ENCODE measurements around the gene ADGRV1.
"Not testable (repeated sequence)": the region's sequence is repeated elsewhere in the genome, so short reads cannot be mapped to it uniquely, and the experiment has no call there.

Gene ADGRV1

DNA sequence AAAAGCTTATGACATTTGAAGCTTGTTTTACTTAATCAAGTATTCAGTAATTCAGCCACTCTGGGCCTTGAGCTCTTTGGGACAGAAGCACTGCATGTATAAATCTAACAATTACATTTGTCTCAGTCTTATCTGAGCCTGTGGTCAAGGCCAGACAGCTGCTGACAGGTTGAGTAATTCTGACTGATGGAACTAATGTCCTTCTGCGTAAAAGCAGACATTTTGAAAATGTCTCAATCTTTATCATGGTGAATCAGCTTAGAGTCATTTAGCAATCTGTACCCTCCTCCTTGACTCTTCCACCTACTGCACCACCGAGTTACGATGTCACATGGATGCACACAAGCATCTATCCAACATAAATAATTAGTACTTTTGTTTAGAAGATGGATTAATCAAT lies 424.6 kb downstream of the ADGRV1 start:
- DNase-seq (ENCODE audit: low read depth in 1 of 2, low spot score in 1 of 2): no peak

- DNase-seq (ENCODE audit: low read depth in 1 of 2, low spot score in 1 of 2): no peak
Observed at GRCh38 chr5:90983711-90984124, 425.1 kb downstream of the ADGRV1 start.

DNA sequence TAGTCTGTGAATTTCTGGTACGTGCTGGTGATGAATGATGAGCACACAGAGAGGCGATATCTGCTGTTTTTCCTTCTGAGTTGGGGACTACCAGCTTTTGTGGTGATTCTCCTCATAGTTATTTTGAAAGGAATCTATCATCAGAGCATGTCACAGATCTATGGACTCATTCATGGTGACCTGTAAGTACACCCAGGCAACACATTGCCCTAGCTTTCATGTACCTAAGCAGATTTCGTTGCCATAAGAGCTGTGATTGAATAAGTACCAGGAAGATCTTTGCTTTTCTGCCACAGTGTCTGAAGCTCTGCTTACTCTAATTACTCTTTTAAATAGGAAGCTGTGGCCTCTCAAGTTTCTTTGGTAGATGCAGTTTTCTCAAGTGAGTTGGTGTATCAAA lies 426.7 kb downstream of the ADGRV1 start:
- DNase-seq (ENCODE audit: low read depth in 1 of 2, low spot score in 1 of 2): no peak

- no peak for DNase-seq (ENCODE audit: low read depth in 1 of 2, low spot score in 1 of 2)
Observed at GRCh38 chr5:90987726-90988125, 429.1 kb downstream of the ADGRV1 start.

DNA sequence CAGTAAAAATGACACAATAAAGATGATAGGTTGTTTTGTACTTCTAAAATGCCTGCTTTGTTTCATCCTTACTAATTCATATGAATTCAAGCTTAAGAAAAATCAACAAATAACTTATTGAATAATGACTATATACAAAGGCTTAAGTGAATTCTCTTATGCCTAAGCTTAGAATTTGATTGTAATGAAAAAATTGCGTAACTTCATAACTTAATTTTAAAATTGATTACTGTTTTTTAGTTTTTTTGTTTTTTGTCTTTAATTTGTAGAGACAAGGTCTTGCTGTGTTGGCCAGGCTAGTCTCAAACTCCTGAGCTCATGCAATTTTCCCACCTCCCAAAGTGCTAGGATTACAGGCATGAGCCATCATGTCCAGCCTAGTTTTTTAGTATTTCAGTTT lies 432.6 kb downstream of the ADGRV1 start:
- no peak for DNase-seq (ENCODE audit: low read depth in 1 of 2, low spot score in 1 of 2)

DNA sequence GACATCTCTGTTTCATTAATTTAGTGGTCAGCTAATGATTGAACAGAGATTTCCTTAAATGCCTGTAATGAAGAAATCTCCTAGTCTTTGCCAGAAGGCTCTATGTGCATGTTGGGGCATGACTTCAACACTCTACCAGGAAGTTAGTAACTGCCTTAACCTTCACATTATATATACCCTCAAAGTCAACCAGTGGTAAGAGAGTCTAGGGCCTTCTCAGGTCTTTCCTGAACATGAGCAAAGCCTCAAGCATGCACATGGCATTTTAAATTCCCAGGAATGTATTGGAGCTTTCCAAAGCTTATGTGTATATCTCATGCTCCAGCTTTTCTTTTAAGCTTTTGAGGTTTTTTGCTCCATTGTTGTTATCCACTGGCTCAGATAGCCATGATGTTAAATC lies 436.2 kb downstream of the ADGRV1 start:
- no peak for DNase-seq (ENCODE audit: low read depth in 1 of 2, low spot score in 1 of 2)

- no peak for DNase-seq (ENCODE audit: low read depth in 1 of 2, low spot score in 1 of 2)
Observed at GRCh38 chr5:90996089-90996488, 437.5 kb downstream of the ADGRV1 start.

- no peak for DNase-seq (ENCODE audit: low read depth in 1 of 2, low spot score in 1 of 2)
Observed at GRCh38 chr5:90997082-90997481, 438.5 kb downstream of the ADGRV1 start.

DNA sequence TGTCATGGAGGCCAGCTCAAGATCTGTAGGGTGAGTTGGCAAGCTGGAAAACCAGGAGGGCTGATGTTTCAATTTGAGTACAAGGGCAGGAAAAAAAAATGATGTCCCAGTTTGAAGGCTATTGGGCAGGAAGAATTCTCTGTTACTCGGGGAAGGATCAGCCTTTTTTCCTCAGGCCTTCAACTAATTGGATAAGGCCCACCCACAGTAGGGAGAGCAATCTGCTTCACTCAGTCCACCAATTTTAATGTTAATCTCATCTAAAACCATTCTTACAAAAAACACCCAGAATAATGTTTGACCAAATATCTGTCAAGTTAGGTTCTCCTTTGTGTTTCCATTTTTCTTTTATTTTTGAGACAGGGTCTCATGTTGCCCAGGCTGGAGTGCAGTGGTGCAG lies 442.1 kb downstream of the ADGRV1 start:
- DNase-seq (ENCODE audit: low read depth in 1 of 2, low spot score in 1 of 2): no peak

GRCh38 chr5:91006713-91007112 lies 448.1 kb downstream of the ADGRV1 start:
- DNase-seq (ENCODE audit: low read depth in 1 of 2, low spot score in 1 of 2): no peak

- DNase-seq (ENCODE audit: low read depth in 1 of 2, low spot score in 1 of 2): no peak
Observed at GRCh38 chr5:91007251-91007650, 448.7 kb downstream of the ADGRV1 start.

- DNase-seq (ENCODE audit: low read depth in 1 of 2, low spot score in 1 of 2): no peak
Observed at GRCh38 chr5:91007780-91008402, 449.3 kb downstream of the ADGRV1 start.

GRCh38 chr5:91010090-91010489 lies 451.5 kb downstream of the ADGRV1 start:
- no peak for DNase-seq (ENCODE audit: low read depth in 1 of 2, low spot score in 1 of 2)

GRCh38 chr5:91011029-91011428 lies 452.4 kb downstream of the ADGRV1 start:
- no peak for DNase-seq (ENCODE audit: low read depth in 1 of 2, low spot score in 1 of 2)

DNA sequence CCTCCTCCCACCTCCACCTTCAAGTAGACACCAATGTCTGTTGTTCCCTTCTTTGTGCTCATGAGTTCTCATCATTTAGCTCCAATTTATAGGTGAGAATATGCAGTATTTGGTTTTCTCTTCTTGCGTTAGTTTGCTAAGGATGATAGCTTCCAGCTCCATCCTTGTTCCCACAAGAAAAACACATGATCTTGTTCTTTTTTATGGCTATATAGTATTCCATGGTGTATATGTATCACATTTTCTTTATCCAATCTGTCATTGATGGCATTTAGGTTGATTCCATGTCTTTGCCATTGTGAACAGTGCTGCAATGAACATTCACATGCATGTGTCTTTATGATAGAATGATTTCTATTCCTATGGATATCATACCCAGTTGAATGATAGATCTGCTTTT lies 454.3 kb downstream of the ADGRV1 start:
- not testable (repeated sequence) for DNase-seq (ENCODE audit: low read depth in 1 of 2, low spot score in 1 of 2)

GRCh38 chr5:91016322-91016721 lies 457.7 kb downstream of the ADGRV1 start:
- DNase-seq (ENCODE audit: low read depth in 1 of 2, low spot score in 1 of 2): no peak

- DNase-seq (ENCODE audit: low read depth in 1 of 2, low spot score in 1 of 2): no peak
Observed at GRCh38 chr5:91016954-91017700, 458.5 kb downstream of the ADGRV1 start.

DNA sequence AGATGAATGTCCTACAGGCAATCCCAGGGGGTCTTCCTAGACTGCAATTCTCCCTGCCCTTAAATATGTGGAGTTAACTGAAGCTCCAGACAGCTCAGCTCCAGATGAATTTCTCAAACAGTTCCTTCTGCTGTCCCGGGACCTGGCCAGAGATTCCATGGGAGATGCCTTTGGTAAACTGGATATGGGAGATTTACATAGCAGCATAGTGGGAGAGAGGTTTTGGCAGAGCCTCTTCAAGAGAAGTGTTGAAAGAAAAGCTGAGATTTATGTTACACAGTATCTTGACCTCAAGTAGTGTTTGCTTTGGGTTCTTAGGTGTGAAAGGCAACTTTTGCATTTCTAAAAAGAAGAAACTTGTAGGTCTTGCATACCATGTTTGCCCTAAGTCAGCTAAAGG lies 459.6 kb downstream of the ADGRV1 start:
- DNase-seq (ENCODE audit: low read depth in 1 of 2, low spot score in 1 of 2): no peak

- DNase-seq (ENCODE audit: low read depth in 1 of 2, low spot score in 1 of 2): no peak
Observed at GRCh38 chr5:91018712-91019371, 460.2 kb downstream of the ADGRV1 start.

- no peak for DNase-seq (ENCODE audit: low read depth in 1 of 2, low spot score in 1 of 2)
Observed at GRCh38 chr5:91020065-91020800, 461.6 kb downstream of the ADGRV1 start.

GRCh38 chr5:91022518-91022917 lies 463.9 kb downstream of the ADGRV1 start:
- DNase-seq (ENCODE audit: low read depth in 1 of 2, low spot score in 1 of 2): no peak

- DNase-seq (ENCODE audit: low read depth in 1 of 2, low spot score in 1 of 2): no peak
Observed at GRCh38 chr5:91024206-91024605, 465.6 kb downstream of the ADGRV1 start.
